ENCODE data around the gene ABHD2.
"Not testable (repeated sequence)": the region's sequence is repeated elsewhere in the genome, so short reads cannot be mapped to it uniquely, and the experiment has no call there.

The ABHD2 gene

GRCh38 chr15:89121414-89121813 is 33.2 kb downstream of the ABHD2 start:
- DNase-seq = peak; percentile 6 to 79 (median 44)

- DNase-seq = peak in 2 of 3 experiments; percentile 54 to 67
Measured at GRCh38 chr15:89122505-89123180, 34.4 kb downstream of the ABHD2 start.

DNA sequence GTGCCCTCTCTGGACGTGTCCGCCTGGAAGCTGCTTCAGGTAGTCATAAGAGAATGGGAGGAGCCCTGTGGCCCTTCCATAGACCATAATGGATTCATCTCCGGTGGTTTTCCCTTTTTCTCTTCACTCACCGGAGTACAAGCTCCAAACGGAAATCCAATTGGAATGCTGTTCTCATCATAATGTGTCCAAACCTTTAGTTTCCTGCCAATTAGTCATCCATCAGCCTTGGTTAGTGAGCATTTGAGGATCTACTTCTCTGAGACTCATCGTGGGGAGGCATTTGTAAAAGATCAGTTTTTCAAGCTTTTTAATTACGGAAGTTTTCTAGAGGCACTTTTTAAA is 34.9 kb downstream of the ABHD2 start:
- DNase-seq = peak in 1 of 3 experiments; percentile 54

- DNase-seq = no peak
Measured at GRCh38 chr15:89125088-89125826, 37.0 kb downstream of the ABHD2 start.

DNA sequence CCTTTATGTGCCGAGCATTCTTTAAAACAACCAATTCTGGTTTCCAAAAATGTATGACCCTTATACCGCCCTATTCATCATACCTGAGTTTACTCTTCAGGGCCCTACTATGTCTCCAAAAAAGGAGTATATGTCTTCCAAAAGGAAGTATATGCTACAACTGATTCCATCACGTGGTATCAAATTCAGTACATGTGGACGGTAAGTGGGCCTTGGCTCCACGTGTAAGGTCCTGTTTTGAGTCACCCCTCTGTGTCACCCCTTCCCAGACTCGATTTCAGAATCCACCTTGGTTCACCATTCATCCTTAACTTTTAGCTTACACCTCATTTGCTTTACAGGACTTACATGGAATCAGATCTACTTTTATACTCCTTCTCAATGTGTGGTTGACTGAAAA is 37.8 kb downstream of the ABHD2 start:
- DNase-seq = no peak

DNA sequence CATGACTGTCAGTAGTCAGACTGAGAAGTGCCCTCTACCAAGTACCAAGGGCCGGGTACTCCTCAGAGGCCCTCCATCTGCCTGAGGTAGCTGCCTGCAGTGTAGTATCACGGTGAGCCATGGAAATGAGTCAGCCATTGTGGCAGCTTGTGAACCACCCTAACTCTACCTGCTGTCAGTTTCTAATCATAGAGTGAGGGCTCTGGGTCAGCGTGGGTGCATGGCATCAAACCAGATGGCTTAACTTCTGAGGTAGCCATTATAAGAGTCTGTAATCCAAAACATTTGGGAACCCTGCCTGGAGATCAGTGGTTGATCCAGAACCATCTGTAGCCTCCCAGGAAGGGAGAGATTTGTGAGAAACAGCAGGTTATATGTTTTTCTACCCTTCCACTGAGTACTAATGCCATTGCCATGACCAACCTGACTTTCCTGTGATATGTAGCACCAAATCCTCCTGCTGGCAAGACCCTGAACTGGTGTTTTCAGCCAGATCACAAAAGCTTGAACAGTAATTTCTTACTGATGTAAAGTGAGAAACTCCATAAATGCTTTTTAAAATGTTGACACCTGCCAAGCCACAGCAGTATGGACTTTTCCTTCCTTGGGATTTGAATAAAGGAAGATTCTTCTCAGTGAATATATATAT is 38.9 kb downstream of the ABHD2 start:
- no peak for DNase-seq

DNA sequence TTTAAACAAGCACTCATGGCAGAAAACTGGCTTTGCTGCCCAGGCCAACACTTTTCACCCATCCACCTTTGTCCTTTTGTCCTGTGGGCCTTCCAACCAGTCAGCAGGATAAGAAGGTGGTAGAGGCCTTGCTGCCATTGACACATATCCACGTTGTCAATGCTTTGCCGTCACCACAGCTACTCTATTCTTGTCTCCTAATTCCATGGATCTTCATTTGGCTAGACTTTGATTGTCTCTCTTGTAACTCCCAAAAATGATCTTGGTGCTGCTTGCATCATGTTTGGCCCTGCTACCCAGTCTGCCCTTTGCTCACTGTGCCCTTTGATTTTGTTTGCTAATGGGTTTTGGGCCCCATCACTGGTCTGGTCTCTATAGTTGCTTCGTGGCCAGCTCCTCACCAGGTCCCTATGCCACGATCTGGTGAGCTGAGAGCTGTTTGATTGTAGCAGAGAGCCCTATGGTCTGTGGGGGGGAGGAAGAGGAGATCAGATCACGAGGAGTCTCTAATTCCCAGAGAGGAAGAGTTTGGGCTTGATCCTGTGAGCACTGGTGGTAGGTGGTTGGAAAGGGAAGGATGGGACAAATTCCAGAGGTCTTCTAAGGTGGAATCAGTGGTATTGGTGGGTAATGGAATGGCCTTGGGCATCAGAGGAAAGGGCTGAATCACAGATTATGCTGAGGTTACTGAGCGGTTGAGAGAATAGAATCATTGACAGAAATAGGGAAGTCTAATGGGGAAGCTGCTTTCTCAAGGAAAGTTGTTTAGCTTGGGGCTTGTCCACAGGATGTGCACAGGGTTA is 40.3 kb downstream of the ABHD2 start:
- DNase-seq = no peak

GRCh38 chr15:89129123-89129815 is 41.0 kb downstream of the ABHD2 start:
- peak; percentile 21 to 86 (median 72) for DNase-seq

DNA sequence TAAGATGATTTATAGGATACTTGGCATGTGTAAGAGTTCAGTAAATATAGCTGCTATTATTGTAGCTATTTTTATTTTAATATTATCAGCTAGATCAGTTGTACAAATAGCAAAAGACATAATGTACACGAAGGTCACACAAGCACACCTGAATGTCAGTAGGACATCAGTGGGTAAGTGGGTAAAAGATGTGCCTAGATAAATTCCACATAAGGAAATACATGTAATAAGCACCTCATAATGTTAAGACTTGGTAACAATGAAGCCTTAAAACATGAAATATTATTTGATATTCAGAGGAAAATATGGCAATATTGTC is 41.5 kb downstream of the ABHD2 start:
- DNase-seq = no peak

GRCh38 chr15:89130201-89130600 is 41.9 kb downstream of the ABHD2 start:
- peak in 2 of 3 experiments; percentile 44 to 77 for DNase-seq

GRCh38 chr15:89131731-89132130 is 43.5 kb downstream of the ABHD2 start:
- no peak for DNase-seq

GRCh38 chr15:89132611-89133507 is 44.6 kb downstream of the ABHD2 start:
- peak in 1 of 3 experiments; percentile 62 for DNase-seq

DNA sequence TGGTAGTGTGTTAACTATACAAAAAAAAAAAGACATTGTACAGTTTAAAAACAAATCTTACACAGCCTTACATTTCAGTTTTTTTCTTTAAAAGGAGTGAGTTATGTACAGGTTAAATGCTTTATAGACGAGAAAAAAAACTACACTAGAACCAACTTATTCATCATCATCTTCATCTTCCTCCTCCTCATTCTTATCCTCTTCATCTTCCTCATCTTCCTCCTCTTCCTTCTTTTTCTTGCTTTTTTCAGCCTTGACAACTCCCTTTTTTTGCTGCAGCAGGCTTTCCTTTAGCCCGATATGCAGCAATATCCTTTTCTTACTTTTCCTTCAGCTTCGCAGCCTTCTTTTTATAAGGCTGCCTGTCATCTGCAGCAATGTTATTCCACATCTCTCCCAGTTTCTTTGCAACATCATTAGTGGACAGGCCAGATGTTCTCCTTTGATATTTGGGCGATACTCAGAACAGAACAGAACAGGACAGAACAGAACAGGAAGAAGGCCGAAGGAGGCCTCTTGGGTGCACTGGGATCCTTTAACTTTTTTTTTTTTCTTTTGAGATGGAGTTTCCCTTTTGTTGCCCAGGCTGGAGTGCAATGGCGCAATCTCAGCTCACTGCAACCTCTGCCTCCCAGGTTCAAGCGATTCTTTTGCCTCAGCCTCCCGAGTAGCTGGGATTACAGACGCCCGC is 47.3 kb downstream of the ABHD2 start:
- not testable (repeated sequence) for DNase-seq

- no peak for DNase-seq
Measured at GRCh38 chr15:89136078-89136806, 48.0 kb downstream of the ABHD2 start.

DNA sequence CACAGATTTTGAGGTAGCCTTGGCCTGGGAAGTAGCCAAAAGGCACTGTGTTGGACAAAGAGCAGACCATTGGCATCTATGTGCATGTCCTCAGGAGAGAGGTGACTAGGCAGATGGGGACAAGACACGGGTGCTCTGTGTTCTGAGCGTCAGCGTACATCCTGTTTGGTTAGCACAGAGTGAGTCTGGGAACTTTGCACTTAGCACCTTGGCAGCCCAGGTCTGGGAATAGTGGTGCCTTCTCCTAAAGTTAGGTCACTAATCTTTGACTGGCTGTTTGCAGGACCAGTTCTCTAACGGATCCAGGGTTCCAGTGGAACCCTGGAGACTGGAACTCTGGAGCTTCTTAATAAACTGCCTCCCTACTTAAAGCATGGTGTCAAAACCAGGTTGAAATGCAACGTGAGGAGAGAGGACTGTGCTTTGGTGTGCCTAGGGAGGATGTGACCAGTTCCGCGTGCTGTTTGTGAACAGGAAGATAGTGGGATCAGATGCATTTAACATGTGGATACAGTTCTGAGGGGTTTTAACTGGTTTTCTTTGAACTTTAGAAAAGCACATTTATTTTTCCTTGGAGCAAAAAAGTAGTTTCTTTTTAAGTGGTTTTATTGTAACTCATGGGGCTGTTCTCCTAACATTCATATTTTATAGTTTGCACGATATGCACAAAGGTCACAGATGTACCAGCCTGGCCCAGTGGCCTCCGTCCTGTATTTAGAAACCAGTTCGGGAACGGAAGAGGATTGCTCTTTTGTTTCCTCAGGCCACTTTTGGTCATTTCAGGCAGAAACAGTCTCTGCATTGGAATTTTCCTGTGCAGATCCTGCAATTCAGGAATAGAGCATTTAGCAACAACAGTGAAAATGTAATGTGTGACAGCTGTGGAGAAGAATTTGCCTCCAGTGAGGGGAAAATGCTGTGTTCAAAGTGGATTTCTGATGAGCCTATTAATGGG is 48.8 kb downstream of the ABHD2 start:
- no peak for DNase-seq

DNA sequence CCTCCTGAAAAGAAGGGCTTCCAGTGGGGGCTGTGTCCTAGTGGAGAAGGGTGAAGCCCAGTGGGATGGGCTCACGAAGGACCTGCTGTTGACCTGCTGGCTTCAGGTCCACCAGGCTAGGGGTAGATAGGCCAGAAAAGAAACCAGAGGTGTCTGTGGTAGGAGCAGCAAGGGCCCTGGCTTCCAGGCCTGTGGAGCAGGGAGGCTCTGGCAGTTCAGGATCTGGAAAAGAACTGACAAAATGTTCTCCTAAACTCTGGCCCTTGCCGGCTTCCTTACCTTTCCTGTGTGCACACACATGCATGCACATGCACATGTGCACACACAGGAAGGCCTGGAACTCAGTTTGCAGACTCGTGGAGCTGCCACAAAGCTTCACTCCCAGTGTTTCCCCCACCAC is 49.7 kb downstream of the ABHD2 start:
- no peak for DNase-seq

- DNase-seq = no peak
Measured at GRCh38 chr15:89138999-89139612, 50.9 kb downstream of the ABHD2 start.

All from NCI-H1417 (cell line).